ENCODE results near the gene VPS26A. TPM values are rescaled to one million over a fixed set of nuclear protein-coding genes. Genes with fewer than 3 reads are reported as not detected.
A peak's percentile ranks its signal among the peaks of the same experiment; 100 is the strongest.

VPS26A gene
- total RNA-seq, 1 experiment from 2014 or later: 44.7 TPM

GRCh38 chr10:69101451-69102095 lies 22.4 kb upstream of the VPS26A start:
- intact Hi-C loops (cut with micrococcal nuclease): no loop called here
- Histone ChIP-seq H3K9me3 (ENCODE audit: low read length) (no peaks in the 10 kb centered on the region), H4K20me1 (ENCODE audit: low read length) (no peaks in the 10 kb centered on the region), H3K9ac (ENCODE audit: low read length) (no peak overlapping the region), H3K4me1 (ENCODE audit: insufficient read depth, low read length) (peaks cover 4% of the 10 kb centered on the region; the same call in 1 of the 2 replicates), H2AFZ (ENCODE audit: low read length) (no peak overlapping the region), H3K36me3 (ENCODE audit: low read depth, low read length) (peaks cover 42% of the 10 kb centered on the region), H3K4me2 (ENCODE audit: low read length) (no peak overlapping the region), H3K4me3 (ENCODE audit: low read length) (no peak overlapping the region), H3K79me2 (ENCODE audit: low read length) (peaks cover 42% of the 10 kb centered on the region), H3F3A (ENCODE audit: low read length, unreplicated experiment) (peaks cover 5% of the 10 kb centered on the region), H3K27me3 (ENCODE audit: low read length) (no peaks in the 10 kb centered on the region), H3K9me2 (replicated peaks; ENCODE audit: low read length) (no peaks in the 10 kb centered on the region), H3K27ac (ENCODE audit: low read length) (no peak overlapping the region)
- POLR2A ChIA-PET (ENCODE audit: unreplicated experiment): interaction anchor here (0.6 kb wide), 1 partner anchor 60 kb away, joined by 3 read pairs; no protein-coding TSS in a partner anchor
- TF ChIP-seq CTCF (conservative IDR thresholded peaks at IDR 0.05; ENCODE audit: low read depth, low read length) (no peak), EZH2 (IDR thresholded peaks at IDR 0.05; ENCODE audit: low read length, unreplicated experiment) (no peak)
- BruUV-seq (replicated peaks): no TSS peak
- peak; percentile 85 for ATAC-seq
- DNase-seq: peak; percentile 63
- CTCF ChIA-PET: no interaction called here

GRCh38 chr10:69102440-69102839 lies 21.5 kb upstream of the VPS26A start:
- POLR2A ChIA-PET (ENCODE audit: unreplicated experiment): interaction anchor here (0.5 to 0.6 kb wide), 2 partner anchors 59 to 92 kb away, joined by 3 read pairs; no protein-coding TSS in a partner anchor
- Histone ChIP-seq H3K79me2 (ENCODE audit: low read length) (peaks cover 37% of the 10 kb centered on the region), H4K20me1 (ENCODE audit: low read length) (no peaks in the 10 kb centered on the region), H3K27me3 (ENCODE audit: low read length) (no peaks in the 10 kb centered on the region), H3K9me3 (ENCODE audit: low read length) (no peaks in the 10 kb centered on the region), H3K9me2 (replicated peaks; ENCODE audit: low read length) (no peaks in the 10 kb centered on the region), H3K27ac (ENCODE audit: low read length) (no peak overlapping the region), H2AFZ (ENCODE audit: low read length) (no peak overlapping the region), H3K4me1 (ENCODE audit: insufficient read depth, low read length) (peaks cover 4% of the 10 kb centered on the region; the same call in 1 of the 2 replicates), H3F3A (ENCODE audit: low read length, unreplicated experiment) (peaks cover 5% of the 10 kb centered on the region), H3K36me3 (ENCODE audit: low read depth, low read length) (peaks cover 42% of the 10 kb centered on the region), H3K4me3 (ENCODE audit: low read length) (no peak overlapping the region), H3K4me2 (ENCODE audit: low read length) (no peak overlapping the region), H3K9ac (ENCODE audit: low read length) (no peak overlapping the region)
- CTCF ChIA-PET: no interaction called here
- no TSS peak for BruUV-seq (replicated peaks)
- ATAC-seq (no peak), DNase-seq (no peak)
- intact Hi-C loops (cut with micrococcal nuclease): no loop called here
- TF ChIP-seq EZH2phosphoT487 (IDR thresholded peaks at IDR 0.05; ENCODE audit: borderline replicate concordance, low read length): no peak
- TF ChIP-seq CTCF (conservative IDR thresholded peaks at IDR 0.05; ENCODE audit: low read depth, low read length): no peak
- TF ChIP-seq EZH2 (IDR thresholded peaks at IDR 0.05; ENCODE audit: low read length, unreplicated experiment): no peak

- POLR2A ChIA-PET (ENCODE audit: unreplicated experiment): no interaction called here
- Histone ChIP-seq H3K27me3 (ENCODE audit: low read length) (no peaks in the 10 kb centered on the region), H3K9me2 (replicated peaks; ENCODE audit: low read length) (no peaks in the 10 kb centered on the region), H2AFZ (ENCODE audit: low read length) (no peak overlapping the region), H3K9ac (ENCODE audit: low read length) (no peak overlapping the region), H3K4me2 (ENCODE audit: low read length) (no peak overlapping the region), H3K4me1 (ENCODE audit: insufficient read depth, low read length) (peaks cover 4% of the 10 kb centered on the region; the same call in 1 of the 2 replicates), H3K79me2 (ENCODE audit: low read length) (peaks cover 31% of the 10 kb centered on the region), H4K20me1 (ENCODE audit: low read length) (no peaks in the 10 kb centered on the region), H3K27ac (ENCODE audit: low read length) (no peak overlapping the region), H3K36me3 (ENCODE audit: low read depth, low read length) (peaks cover 36% of the 10 kb centered on the region), H3K4me3 (ENCODE audit: low read length) (no peak overlapping the region), H3F3A (ENCODE audit: low read length, unreplicated experiment) (peaks cover 5% of the 10 kb centered on the region), H3K9me3 (ENCODE audit: low read length) (no peaks in the 10 kb centered on the region)
- intact Hi-C loops (cut with micrococcal nuclease): no loop called here
- ATAC-seq: no peak
- no peak for DNase-seq
- TF ChIP-seq EZH2phosphoT487 (IDR thresholded peaks at IDR 0.05; ENCODE audit: borderline replicate concordance, low read length): no peak
- TF ChIP-seq EZH2 (IDR thresholded peaks at IDR 0.05; ENCODE audit: low read length, unreplicated experiment): no peak
- TF ChIP-seq CTCF (conservative IDR thresholded peaks at IDR 0.05; ENCODE audit: low read depth, low read length): no peak
- BruUV-seq (replicated peaks): no TSS peak
- CTCF ChIA-PET: no interaction called here
Observed at GRCh38 chr10:69103784-69104183, 20.2 kb upstream of the VPS26A start.

All from PC-3 (cell line).